HL-60 (cell line): Measurements from ENCODE around the gene ARAF.

Experiments used
- DNase-seq, 2 experiments: peaks; one replicate each; pipeline ENCODE4 v3.0.0-alpha.2; 2010 to 2020; ENCODE audit warnings: low read depth in 1 of 2, low spot score in 1 of 2
- H3K27ac ChIP-seq: fragments of 250-450 bp; sonication (Bioruptor Pico); replicated peaks from 2 replicates; pipeline ENCODE4 v1.5.1; 2020; ENCODE audit warnings: mild to moderate bottlenecking, moderate library complexity
- H3K27me3 ChIP-seq: fragments of 250-450 bp; sonication (Bioruptor Pico); 2 replicates; pipeline ENCODE4 v1.5.1; 2021; ENCODE audit warnings: mild to moderate bottlenecking, moderate library complexity; ENCODE audit not compliant: insufficient read depth, poor library complexity, severe bottlenecking
- H3K4me3 ChIP-seq: replicated peaks from 2 replicates; pipeline ENCODE4 v1.5.1; 2011; ENCODE audit warnings: mild to moderate bottlenecking, control low read depth, low read length; ENCODE audit not compliant: insufficient read depth
- GABPA ChIP-seq: IDR thresholded peaks from 2 replicates; pipeline ENCODE4 v1.6.1; 2012; ENCODE audit warnings: low read depth
- POLR2AphosphoS5 ChIP-seq: IDR thresholded peaks from 2 replicates; pipeline ENCODE4 v1.6.1; 2012; ENCODE audit warnings: low read depth
- REST ChIP-seq: IDR thresholded peaks from 2 replicates; pipeline ENCODE4 v1.6.1; 2012; ENCODE audit warnings: low read depth; ENCODE audit not compliant: insufficient replicate concordance
- SPI1 ChIP-seq: IDR thresholded peaks from 2 replicates; pipeline ENCODE4 v1.6.1; 2012; ENCODE audit warnings: low read depth, mild to moderate bottlenecking, borderline replicate concordance
- TF ChIP-seq, protein P1 (sequence below): IDR thresholded peaks from one replicate; pipeline ENCODE4 v1.5.1; 2011; ENCODE audit warnings: low read length, control low read depth, inconsistent platforms; ENCODE audit not compliant: insufficient read depth

Gene ARAF

DNA sequence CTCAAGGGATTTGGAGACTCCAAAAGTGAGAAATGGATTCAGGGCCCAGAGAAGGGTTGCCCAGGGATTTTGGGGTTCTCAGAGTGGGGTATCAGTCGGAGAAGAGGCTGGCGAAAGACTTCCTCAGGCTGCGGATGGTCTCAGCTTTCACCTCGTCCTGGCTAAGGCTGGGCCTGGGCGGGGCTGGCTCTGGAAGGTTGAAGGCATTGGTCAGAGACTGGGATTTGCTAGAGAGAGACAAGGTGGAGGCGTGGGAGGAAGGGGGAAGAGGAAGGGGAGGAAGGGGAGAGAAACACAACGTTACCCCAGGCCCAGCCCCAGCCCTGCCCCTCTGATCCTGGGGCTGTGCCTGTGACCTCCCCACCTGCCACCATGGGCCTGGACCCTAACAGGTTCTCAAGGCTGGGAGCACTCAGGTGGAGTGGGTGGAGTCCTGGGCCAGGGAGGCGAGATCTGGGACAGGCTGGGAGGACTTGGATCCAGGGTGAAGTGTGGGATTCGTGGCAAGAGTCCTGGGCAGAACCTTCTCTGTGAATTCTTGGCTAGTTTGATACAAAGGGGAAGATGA, 11.9 kb downstream of the ARAF start:
- TF ChIP-seq REST (no peak), SPI1 (no peak), GABPA (no peak), POLR2AphosphoS5 (no peak)
- TF ChIP-seq, protein P1, sequence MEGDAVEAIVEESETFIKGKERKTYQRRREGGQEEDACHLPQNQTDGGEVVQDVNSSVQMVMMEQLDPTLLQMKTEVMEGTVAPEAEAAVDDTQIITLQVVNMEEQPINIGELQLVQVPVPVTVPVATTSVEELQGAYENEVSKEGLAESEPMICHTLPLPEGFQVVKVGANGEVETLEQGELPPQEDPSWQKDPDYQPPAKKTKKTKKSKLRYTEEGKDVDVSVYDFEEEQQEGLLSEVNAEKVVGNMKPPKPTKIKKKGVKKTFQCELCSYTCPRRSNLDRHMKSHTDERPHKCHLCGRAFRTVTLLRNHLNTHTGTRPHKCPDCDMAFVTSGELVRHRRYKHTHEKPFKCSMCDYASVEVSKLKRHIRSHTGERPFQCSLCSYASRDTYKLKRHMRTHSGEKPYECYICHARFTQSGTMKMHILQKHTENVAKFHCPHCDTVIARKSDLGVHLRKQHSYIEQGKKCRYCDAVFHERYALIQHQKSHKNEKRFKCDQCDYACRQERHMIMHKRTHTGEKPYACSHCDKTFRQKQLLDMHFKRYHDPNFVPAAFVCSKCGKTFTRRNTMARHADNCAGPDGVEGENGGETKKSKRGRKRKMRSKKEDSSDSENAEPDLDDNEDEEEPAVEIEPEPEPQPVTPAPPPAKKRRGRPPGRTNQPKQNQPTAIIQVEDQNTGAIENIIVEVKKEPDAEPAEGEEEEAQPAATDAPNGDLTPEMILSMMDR, result no peak
- no peak overlapping the region for H3K27ac ChIP-seq
- H3K4me3 ChIP-seq, result no peak overlapping the region
- no peaks in the 10 kb centered on the region for H3K27me3 ChIP-seq
- no peak for DNase-seq

GRCh38 chrX:47573341-47574075, 12.5 kb downstream of the ARAF start:
- no peak for TF ChIP-seq GABPA
- TF ChIP-seq SPI1, result no peak
- no peak for TF ChIP-seq REST
- no peak for TF ChIP-seq POLR2AphosphoS5
- TF ChIP-seq, protein P1, result no peak
- no peak overlapping the region for H3K4me3 ChIP-seq
- no peak overlapping the region for H3K27ac ChIP-seq
- no peaks in the 10 kb centered on the region for H3K27me3 ChIP-seq
- DNase-seq, result no peak

DNA sequence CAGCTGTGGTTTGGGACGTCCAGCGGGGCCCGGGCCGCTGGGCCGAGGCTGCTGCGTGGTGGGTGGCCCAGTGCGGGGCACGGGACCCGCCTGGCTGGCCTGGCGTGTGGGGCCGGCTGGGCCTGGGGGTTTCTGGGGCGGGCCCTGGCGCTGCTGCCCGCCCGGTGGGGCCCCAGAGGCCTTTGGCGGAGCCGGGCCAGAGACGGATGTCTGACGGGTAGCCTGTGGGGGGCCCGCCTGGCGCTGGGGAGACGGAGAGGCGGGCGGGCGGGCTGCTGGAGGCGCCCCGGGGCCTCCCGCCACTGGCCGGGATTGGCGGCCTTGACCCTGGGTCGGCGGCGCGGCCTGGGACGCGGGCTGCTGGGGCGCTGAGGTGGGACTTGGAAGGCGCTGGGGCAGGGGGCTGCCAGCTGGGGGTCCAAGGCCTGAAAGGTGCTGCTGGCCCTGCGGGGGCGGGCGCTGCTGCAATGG, 13.1 kb downstream of the ARAF start:
- no peak for DNase-seq
- TF ChIP-seq GABPA (no peak), POLR2AphosphoS5 (no peak), SPI1 (no peak), REST (no peak)
- TF ChIP-seq, protein P1, result no peak
- no peak overlapping the region for H3K4me3 ChIP-seq
- H3K27me3 ChIP-seq, result no peaks in the 10 kb centered on the region
- H3K27ac ChIP-seq, result no peak overlapping the region
